GM19351 (cell line): ENCODE results near the gene ENC1.
"Not testable (repeated sequence)": the region's sequence is repeated elsewhere in the genome, so short reads cannot be mapped to it uniquely, and the experiment has no call there.

Experiments
- ATAC-seq: cut with Tn5 transposase; IDR thresholded peaks from one replicate; pipeline ENCODE4 v1.9.1; 2021; ENCODE audit warnings: mild to moderate bottlenecking, moderate library complexity; ENCODE audit not compliant: unreplicated experiment

Gene ENC1, protein sequence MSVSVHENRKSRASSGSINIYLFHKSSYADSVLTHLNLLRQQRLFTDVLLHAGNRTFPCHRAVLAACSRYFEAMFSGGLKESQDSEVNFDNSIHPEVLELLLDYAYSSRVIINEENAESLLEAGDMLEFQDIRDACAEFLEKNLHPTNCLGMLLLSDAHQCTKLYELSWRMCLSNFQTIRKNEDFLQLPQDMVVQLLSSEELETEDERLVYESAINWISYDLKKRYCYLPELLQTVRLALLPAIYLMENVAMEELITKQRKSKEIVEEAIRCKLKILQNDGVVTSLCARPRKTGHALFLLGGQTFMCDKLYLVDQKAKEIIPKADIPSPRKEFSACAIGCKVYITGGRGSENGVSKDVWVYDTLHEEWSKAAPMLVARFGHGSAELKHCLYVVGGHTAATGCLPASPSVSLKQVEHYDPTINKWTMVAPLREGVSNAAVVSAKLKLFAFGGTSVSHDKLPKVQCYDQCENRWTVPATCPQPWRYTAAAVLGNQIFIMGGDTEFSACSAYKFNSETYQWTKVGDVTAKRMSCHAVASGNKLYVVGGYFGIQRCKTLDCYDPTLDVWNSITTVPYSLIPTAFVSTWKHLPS

DNA sequence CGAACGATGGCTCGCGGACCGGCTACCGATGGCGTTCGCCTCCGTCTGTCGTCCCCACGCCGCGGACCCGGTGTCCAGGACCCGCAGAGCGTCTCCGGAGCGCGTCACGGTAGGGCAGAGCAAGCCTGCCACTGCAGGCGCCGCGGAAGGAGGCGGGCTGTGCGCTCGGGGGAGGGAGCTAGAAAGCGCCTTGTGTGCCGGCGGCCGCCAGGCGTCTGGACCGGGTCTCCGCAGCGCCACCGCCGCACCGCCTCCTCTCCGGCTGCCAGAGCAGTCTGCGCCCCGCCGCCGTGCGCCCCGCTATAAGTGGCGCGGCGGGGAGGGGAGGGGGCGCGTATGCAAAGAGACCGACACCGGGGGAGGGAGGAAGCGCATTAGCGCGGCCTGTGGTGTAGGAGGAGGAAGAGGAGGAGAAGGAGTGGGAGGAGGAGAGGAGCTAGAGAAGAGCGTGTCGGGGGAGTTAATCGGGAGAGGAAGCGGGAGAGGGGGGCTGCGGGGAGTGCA, at the start of gene ENC1:
ENC1 (minus strand) TSS at position 279 of the 504 bp plus-strand sequence. CDS start 4,243 bp downstream, outside the sequence.
- ATAC-seq = peak; percentile 64

DNA sequence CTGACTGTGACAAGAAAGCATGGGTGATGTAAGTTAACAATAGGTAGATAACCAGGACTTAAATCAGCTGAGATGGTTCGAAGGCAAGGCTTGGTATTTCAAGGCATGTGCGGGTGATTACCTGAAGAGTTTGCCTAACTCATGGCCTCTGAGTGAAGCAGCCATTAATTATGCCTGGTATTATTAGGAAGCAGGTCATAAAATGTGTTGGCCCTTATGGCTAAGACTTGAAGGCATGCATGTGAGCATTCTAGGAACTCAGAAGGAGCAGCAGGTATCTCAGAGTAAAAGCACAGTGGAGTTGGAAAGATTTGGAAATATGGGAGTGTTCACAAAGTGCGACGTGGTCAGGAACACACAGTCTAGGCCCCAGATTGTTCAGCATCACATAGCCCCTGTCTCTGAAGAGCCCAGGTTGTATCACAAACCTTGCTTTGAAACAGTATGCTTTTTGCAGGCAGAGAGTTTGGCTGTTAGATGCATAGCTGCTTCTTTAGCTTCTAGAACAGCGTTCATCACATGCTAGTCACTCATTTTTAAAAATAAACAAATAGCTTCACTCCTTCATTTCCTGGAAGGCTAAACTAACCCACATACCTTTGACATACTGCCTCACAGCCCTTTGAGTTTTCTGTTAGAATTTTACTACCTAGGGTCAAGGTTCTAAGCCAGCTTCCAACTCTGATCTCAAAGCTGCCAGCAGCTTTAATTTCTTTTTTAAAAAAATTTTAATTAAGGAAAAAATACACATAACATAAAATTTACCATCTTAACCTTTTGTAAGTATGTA, 46.6 kb upstream of the ENC1 start:
- no peak for ATAC-seq

GRCh38 chr5:74685979-74686631, 45.6 kb upstream of the ENC1 start:
- ATAC-seq = peak; percentile 60

GRCh38 chr5:74684900-74685851, 44.6 kb upstream of the ENC1 start, which contains the start of gene HEXB:
Gene HEXB (plus strand): TSS chr5:74685233. CDS start chr5:74685261, 28 bp downstream.
- ATAC-seq = peak; percentile 75

- ATAC-seq = no peak
Observed at GRCh38 chr5:74679966-74680365, 39.4 kb upstream of the ENC1 start.

DNA sequence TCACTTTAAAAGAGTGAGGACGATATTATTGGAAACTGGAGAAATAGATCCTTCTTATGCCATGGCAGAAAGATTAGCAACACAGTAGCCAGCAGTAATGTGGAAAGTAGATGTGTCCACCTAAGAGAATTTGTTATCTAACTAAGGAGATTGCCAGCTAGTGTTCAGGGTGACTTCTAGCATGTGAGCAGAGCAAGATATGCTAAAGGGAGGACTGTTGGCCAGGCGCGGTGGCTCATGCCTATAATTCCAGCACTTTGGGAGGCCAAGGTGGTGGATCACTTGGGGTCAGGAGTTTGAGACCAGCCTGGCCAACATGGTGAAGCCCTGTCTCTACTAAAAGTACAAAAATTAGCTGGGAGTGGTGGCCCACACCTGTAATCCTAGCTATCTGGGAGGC, 38.8 kb upstream of the ENC1 start:
- ATAC-seq = not testable (repeated sequence)

- not testable (repeated sequence) for ATAC-seq
Observed at GRCh38 chr5:74678123-74678522, 37.6 kb upstream of the ENC1 start.

DNA sequence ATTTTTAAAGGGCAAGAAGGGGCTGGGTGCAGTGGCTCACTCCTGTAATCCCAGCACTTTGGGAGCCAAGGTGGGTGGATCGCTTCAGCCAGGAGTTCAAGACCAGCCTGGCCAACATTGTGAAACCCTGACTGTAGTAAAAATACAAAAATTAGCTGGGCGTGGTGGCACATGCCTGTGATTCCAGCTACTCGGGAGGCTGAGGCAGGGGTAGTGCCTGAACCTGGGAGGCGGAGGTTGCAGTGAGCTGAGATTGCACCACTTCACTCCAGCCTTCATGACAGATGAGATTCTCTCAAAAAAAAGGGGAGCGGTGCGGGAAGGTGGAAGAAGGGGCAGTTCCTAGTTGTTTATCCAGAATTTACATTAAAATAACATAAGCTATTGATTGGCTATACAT, 35.9 kb upstream of the ENC1 start:
- not testable (repeated sequence) for ATAC-seq

DNA sequence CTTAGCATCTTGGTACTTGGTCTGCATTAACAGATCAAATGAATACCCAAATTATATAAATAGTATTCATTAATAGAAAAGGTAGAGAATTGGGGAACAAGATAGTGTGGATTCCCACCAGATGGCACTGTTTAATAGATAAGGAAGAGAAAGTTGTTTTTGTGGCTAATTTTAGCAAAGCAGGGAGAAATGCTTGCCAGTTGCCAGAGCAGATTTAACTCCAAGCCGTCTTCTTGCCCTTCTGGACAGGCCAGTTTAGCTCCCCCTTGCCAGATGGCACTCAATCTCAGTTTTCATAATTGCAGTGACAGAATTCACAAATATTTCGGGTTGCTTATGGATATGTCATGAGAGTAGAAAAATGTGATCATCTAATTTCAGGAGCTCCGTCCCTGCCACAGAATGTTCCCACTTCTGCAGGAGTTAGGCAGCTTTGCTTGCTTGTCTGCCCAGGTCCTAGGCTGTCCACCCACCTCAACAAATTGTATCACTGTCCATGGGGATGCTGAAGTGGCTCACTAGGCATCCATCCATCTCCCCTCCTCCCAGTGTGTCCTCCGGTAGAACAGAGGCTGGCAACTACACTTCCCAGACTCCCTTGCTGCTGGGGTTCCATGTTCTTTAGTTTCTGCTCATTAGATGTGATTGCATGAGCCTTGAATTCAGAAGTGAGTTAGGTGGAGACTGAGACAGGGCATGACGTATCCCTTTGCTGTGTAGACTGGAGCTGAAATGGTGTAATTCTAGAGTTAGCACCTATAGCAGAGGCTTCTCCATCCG, 32.7 kb upstream of the ENC1 start:
- ATAC-seq = no peak

- ATAC-seq = no peak
Observed at GRCh38 chr5:74672215-74672877, 31.8 kb upstream of the ENC1 start.

DNA sequence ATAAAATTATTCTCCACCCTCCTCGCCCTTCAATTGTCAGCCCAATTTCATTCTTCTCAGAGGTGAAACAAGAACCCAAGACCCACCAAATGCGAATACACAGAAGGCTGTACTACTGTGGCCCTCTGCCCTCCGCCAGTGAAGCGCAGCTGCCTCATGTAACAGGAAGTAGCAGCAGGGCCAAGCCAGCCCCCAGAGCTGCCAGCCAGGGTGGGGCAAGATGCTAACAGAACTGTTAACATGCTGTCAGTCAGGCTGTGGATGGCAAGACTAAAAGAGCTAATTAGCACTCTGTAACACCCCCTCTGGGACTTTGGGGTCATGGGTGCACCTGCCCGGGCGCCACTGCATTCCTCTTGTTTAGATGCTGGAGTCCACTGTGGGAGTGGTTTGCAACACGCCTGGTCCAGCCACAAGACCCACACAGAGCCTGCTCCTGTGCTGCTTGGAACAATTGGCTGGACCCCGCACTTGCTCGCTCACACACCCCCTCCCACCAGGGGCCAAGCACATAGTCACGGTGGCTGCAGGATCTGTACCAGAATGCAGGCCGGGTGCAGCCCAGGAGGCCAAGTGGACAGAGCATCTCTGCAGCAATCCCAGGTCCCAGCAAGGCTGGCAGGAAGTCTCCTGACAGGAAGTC, 30.0 kb upstream of the ENC1 start:
- ATAC-seq = no peak

- ATAC-seq = no peak
Observed at GRCh38 chr5:74669821-74670220, 29.3 kb upstream of the ENC1 start.

GRCh38 chr5:74667396-74667795, 26.9 kb upstream of the ENC1 start:
- no peak for ATAC-seq

DNA sequence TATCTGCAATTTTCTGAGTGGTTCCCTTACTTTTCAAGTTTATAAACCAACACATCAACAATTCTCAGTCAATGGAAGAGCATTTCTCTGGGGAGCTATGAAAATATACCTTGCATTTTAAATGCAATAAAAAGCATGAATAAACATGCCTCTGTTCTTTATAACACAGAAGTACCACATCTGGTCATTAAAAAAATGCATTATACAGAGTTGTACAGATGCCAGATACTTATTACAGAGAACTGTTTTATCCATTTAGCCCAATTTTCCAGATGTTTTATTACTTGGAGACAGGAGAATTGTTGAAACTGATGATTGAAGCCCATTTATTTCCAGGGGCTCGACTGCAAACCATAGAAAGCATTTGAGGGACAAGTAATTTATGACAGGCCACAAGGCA, 25.3 kb upstream of the ENC1 start:
- no peak for ATAC-seq

DNA sequence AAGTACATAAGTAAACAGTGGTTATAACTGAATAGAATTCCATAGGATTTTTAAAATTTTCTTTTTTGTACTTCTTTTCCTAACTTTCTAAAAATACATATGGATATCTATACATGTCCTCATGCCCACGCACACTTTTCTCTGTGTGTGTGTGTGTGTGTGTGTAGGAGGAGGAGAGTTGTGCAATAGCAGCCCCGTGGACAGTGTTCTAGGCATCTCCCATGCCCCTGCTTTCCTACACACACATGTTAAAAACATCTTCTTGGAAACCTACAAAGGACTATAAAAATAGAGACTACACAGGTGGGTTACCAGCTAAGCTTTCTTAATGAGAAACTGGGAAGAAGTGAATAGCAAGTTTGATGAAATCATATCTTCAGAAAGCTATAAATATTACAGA, 24.7 kb upstream of the ENC1 start:
- ATAC-seq = no peak

DNA sequence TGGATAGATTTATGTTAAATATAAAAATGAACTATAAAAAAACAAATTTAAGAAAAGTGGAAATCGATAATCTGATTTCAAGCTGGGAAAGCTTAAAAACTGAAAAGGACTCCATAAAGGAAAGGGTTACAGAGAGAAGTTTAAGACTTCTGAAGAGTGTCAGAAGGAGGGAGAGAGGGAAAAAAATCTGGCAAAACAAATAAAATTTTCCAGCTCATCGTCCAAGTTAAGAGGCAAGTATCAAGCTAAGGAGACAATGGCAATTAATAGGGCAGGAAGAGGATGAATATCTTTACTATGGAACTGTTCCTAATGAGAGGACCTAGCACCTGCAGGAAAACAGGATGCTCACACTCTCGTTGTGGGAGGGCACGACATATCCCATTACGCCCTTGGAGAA, 24.0 kb upstream of the ENC1 start:
- no peak for ATAC-seq

GRCh38 chr5:74660873-74661272, 20.3 kb upstream of the ENC1 start:
- ATAC-seq = no peak

GRCh38 chr5:74660140-74660539, 19.6 kb upstream of the ENC1 start:
- ATAC-seq = no peak
